Progenitor cell of endocrine pancreas (in vitro differentiated cells): ENCODE data around the gene IL17RA. TPM values are rescaled to one million over a fixed set of nuclear protein-coding genes. Genes with fewer than 3 reads are reported as not detected.

Experiments
- DNase-seq: peaks from one replicate; pipeline ENCODE4 v3.0.0; 2021; ENCODE audit warnings: low spot score; ENCODE audit not compliant: unreplicated experiment
- H3K27ac Mint-ChIP-seq: 2 replicates; pipeline ENCODE4 v1.8.0; 2021; ENCODE audit warnings: mild to moderate bottlenecking, moderate library complexity, mixed read lengths
- H3K27me3 Mint-ChIP-seq: 2 replicates; pipeline ENCODE4 v1.8.0; 2021; ENCODE audit warnings: mixed read lengths
- H3K36me3 Mint-ChIP-seq: 2 replicates; pipeline ENCODE4 v1.8.0; 2022; ENCODE audit warnings: mixed read lengths; ENCODE audit not compliant: insufficient read depth
- H3K4me1 Mint-ChIP-seq: 2 replicates; pipeline ENCODE4 v1.8.0; 2021; ENCODE audit warnings: low read depth, mixed read lengths
- H3K4me3 Mint-ChIP-seq: 2 replicates; pipeline ENCODE4 v1.8.0; 2021; ENCODE audit warnings: low read depth, mild to moderate bottlenecking, moderate library complexity, mixed read lengths
- H3K9me3 Mint-ChIP-seq: 2 replicates; pipeline ENCODE4 v1.8.0; 2021; ENCODE audit warnings: low read depth, mixed read lengths
- CTCF ChIP-seq: fragments of 200-600 bp; sonication (generic); IDR thresholded peaks from one replicate; pipeline ENCODE4 v1.5.0; 2021; ENCODE audit warnings: antibody characterized with exemption, mild to moderate bottlenecking; ENCODE audit not compliant: unreplicated experiment
- total RNA-seq: library from RNA; stranded (reverse); gene quantifications from 2 replicates; pipeline ENCODE4 v1.2.1, GENCODE V29; 2021

IL17RA gene
- total RNA-seq, 1 donor from 2014 or later = 8.4 TPM

- no peak overlapping the region for H3K27ac Mint-ChIP-seq
- H3K4me1 Mint-ChIP-seq = no peaks in the 10 kb centered on the region
- no peak overlapping the region for H3K4me3 Mint-ChIP-seq
- no peaks in the 10 kb centered on the region for H3K36me3 Mint-ChIP-seq
- H3K9me3 Mint-ChIP-seq = no peaks in the 10 kb centered on the region
- no peak for DNase-seq
- no peak for TF ChIP-seq CTCF
- H3K27me3 Mint-ChIP-seq = peaks cover 19% of the 10 kb centered on the region
Observed at GRCh38 chr22:17046566-17047348, 38.0 kb upstream of the IL17RA start.

- H3K36me3 Mint-ChIP-seq = no peaks in the 10 kb centered on the region
- DNase-seq = no peak
- H3K4me3 Mint-ChIP-seq = no peak overlapping the region
- TF ChIP-seq CTCF = no peak
- H3K27ac Mint-ChIP-seq = no peak overlapping the region
- no peaks in the 10 kb centered on the region for H3K4me1 Mint-ChIP-seq
- H3K9me3 Mint-ChIP-seq = no peaks in the 10 kb centered on the region
- H3K27me3 Mint-ChIP-seq = peaks cover 19% of the 10 kb centered on the region
Observed at GRCh38 chr22:17047656-17048055, 37.1 kb upstream of the IL17RA start.

GRCh38 chr22:17056058-17056457 lies 28.7 kb upstream of the IL17RA start:
- Mint-ChIP-seq H3K36me3 (no peaks in the 10 kb centered on the region), H3K4me1 (no peaks in the 10 kb centered on the region), H3K4me3 (no peak overlapping the region), H3K27ac (no peak overlapping the region), H3K9me3 (no peaks in the 10 kb centered on the region), H3K27me3 (peaks cover 9% of the 10 kb centered on the region)
- TF ChIP-seq CTCF = no peak
- no peak for DNase-seq

- Mint-ChIP-seq H3K27ac (no peak overlapping the region), H3K4me3 (no peak overlapping the region), H3K36me3 (no peaks in the 10 kb centered on the region), H3K4me1 (no peaks in the 10 kb centered on the region), H3K9me3 (no peaks in the 10 kb centered on the region), H3K27me3 (peaks cover 9% of the 10 kb centered on the region)
- TF ChIP-seq CTCF = no peak
- no peak for DNase-seq
Observed at GRCh38 chr22:17056807-17057206, 28.0 kb upstream of the IL17RA start.

- peak; percentile 91 for TF ChIP-seq CTCF
- no peaks in the 10 kb centered on the region for H3K9me3 Mint-ChIP-seq
- no peaks in the 10 kb centered on the region for H3K36me3 Mint-ChIP-seq
- no peak overlapping the region for H3K27ac Mint-ChIP-seq
- H3K4me3 Mint-ChIP-seq = no peak overlapping the region
- peaks cover 9% of the 10 kb centered on the region for H3K27me3 Mint-ChIP-seq
- peaks cover 1% of the 10 kb centered on the region for H3K4me1 Mint-ChIP-seq
- DNase-seq = peak; percentile 49
Observed at GRCh38 chr22:17057959-17058814, 26.6 kb upstream of the IL17RA start.
